ENCODE results near the gene LSM8. TPM values are rescaled to one million over a fixed set of nuclear protein-coding genes. Genes with fewer than 3 reads are reported as not detected.

The LSM8 gene
- total RNA-seq, 1 experiment from 2014 or later, result 48.2 TPM

DNA sequence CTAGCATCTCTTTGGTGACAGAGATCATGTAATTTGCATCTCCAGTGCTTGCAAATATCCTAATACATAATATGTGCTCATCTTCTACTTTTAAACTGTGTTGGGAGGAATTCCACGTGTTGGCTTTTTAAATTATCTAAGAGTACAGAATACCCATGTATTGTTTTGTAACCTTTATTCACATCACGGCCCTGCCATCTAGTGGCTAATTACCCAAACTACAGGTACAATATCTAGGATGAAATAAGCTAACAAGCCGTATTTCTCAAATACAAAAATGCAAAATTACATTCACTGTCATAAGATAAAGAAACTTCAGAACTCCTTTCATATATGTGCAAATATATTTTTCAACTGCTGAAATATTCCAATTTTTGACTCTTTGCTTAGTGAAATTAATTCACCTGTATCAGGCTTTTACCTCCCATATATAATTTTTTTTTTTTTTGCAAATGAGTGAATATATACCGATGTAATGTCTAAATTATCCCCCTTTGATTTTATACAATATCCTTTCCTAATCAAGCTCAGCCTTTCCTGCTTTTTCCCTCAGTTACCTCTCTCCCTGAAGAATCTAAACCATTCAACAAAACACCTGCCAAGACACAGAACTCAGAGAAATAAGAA is 30.3 kb upstream of the LSM8 start:
- peaks cover 17% of the 10 kb centered on the region for H3K36me3 Mint-ChIP-seq
- POLR2A ChIA-PET, result interaction anchor here (0.7 kb wide), 1 partner anchor 270 kb away, joined by 3 read pairs; no protein-coding TSS in a partner anchor
- peaks cover 25% of the 10 kb centered on the region for H3K9me3 Mint-ChIP-seq
- H3K27me3 Mint-ChIP-seq (ENCODE audit: low read depth), result no peaks in the 10 kb centered on the region; the same call in 1 of the 2 replicates
- ATAC-seq (no peak), DNase-seq (ENCODE audit: low spot score) (no peak)
- no peak overlapping the region for H3K4me3 Mint-ChIP-seq
- peaks cover 29% of the 10 kb centered on the region for H3K4me1 Mint-ChIP-seq
- H3K27ac Mint-ChIP-seq, result no peak overlapping the region
- TF ChIP-seq, protein P1, sequence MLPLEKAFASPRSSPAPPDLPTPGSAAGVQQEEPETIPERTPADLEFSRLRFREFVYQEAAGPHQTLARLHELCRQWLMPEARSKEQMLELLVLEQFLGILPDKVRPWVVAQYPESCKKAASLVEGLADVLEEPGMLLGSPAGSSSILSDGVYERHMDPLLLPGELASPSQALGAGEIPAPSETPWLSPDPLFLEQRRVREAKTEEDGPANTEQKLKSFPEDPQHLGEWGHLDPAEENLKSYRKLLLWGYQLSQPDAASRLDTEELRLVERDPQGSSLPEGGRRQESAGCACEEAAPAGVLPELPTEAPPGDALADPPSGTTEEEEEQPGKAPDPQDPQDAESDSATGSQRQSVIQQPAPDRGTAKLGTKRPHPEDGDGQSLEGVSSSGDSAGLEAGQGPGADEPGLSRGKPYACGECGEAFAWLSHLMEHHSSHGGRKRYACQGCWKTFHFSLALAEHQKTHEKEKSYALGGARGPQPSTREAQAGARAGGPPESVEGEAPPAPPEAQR (CRISPR knock-in tag; IDR thresholded peaks at IDR 0.05), result no peak
- TF ChIP-seq, protein P2, sequence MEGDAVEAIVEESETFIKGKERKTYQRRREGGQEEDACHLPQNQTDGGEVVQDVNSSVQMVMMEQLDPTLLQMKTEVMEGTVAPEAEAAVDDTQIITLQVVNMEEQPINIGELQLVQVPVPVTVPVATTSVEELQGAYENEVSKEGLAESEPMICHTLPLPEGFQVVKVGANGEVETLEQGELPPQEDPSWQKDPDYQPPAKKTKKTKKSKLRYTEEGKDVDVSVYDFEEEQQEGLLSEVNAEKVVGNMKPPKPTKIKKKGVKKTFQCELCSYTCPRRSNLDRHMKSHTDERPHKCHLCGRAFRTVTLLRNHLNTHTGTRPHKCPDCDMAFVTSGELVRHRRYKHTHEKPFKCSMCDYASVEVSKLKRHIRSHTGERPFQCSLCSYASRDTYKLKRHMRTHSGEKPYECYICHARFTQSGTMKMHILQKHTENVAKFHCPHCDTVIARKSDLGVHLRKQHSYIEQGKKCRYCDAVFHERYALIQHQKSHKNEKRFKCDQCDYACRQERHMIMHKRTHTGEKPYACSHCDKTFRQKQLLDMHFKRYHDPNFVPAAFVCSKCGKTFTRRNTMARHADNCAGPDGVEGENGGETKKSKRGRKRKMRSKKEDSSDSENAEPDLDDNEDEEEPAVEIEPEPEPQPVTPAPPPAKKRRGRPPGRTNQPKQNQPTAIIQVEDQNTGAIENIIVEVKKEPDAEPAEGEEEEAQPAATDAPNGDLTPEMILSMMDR (IDR thresholded peaks at IDR 0.05), result peak; percentile 64; the same call in 1 of the 2 replicates
- CTCF ChIA-PET, result interaction anchor here (0.6 to 3.5 kb wide), 22 partner anchors 13 to 695 kb away, joined by 3 to 27 read pairs (median 4); partner anchors contain the start of gene CTTNBP2

DNA sequence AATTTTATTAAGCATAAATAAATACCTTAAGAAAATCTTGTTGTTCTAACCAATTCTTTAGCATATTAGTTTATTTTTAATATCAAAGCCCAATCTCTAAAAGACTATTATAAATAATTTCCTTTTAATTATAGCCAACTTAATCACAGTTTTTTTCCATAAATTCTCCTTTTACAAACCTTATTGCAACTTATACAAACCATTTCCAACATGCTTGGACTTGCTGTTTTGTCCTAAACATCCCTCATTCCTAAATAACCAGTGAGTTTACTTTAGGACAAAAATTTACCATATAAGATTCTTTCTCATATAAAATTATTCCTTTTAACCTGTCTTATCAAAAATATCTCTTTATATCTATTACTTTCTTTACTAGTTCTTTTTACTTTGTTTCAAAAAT is 25.2 kb upstream of the LSM8 start:
- DNase-seq (ENCODE audit: low spot score) (no peak), ATAC-seq (no peak)
- Mint-ChIP-seq H3K4me1 (no peaks in the 10 kb centered on the region), H3K27ac (no peak overlapping the region), H3K27me3 (ENCODE audit: low read depth) (no peaks in the 10 kb centered on the region; the same call in 1 of the 2 replicates), H3K36me3 (peaks cover 46% of the 10 kb centered on the region), H3K9me3 (peaks cover 64% of the 10 kb centered on the region), H3K4me3 (no peak overlapping the region)
- no peak for TF ChIP-seq JUN (CRISPR knock-in tag; IDR thresholded peaks at IDR 0.05)
- TF ChIP-seq, protein P1 (CRISPR knock-in tag; IDR thresholded peaks at IDR 0.05), result no peak
- no peak for TF ChIP-seq NR1H2 (CRISPR knock-in tag; IDR thresholded peaks at IDR 0.05)
- TF ChIP-seq, protein P2 (IDR thresholded peaks at IDR 0.05), result no peak
- TF ChIP-seq FOXK1 (CRISPR knock-in tag; IDR thresholded peaks at IDR 0.05), result no peak
- TF ChIP-seq RELA (CRISPR knock-in tag; IDR thresholded peaks at IDR 0.05; ENCODE audit: borderline replicate concordance), result no peak
- no peak for TF ChIP-seq SP1 (CRISPR knock-in tag; conservative IDR thresholded peaks at IDR 0.05)
- no peak for TF ChIP-seq JAZF1 (CRISPR knock-in tag; IDR thresholded peaks at IDR 0.05)
- TF ChIP-seq, protein P3, sequence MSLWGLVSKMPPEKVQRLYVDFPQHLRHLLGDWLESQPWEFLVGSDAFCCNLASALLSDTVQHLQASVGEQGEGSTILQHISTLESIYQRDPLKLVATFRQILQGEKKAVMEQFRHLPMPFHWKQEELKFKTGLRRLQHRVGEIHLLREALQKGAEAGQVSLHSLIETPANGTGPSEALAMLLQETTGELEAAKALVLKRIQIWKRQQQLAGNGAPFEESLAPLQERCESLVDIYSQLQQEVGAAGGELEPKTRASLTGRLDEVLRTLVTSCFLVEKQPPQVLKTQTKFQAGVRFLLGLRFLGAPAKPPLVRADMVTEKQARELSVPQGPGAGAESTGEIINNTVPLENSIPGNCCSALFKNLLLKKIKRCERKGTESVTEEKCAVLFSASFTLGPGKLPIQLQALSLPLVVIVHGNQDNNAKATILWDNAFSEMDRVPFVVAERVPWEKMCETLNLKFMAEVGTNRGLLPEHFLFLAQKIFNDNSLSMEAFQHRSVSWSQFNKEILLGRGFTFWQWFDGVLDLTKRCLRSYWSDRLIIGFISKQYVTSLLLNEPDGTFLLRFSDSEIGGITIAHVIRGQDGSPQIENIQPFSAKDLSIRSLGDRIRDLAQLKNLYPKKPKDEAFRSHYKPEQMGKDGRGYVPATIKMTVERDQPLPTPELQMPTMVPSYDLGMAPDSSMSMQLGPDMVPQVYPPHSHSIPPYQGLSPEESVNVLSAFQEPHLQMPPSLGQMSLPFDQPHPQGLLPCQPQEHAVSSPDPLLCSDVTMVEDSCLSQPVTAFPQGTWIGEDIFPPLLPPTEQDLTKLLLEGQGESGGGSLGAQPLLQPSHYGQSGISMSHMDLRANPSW (CRISPR knock-in tag; conservative IDR thresholded peaks at IDR 0.05; ENCODE audit: low read depth), result no peak
- TF ChIP-seq, protein P4, sequence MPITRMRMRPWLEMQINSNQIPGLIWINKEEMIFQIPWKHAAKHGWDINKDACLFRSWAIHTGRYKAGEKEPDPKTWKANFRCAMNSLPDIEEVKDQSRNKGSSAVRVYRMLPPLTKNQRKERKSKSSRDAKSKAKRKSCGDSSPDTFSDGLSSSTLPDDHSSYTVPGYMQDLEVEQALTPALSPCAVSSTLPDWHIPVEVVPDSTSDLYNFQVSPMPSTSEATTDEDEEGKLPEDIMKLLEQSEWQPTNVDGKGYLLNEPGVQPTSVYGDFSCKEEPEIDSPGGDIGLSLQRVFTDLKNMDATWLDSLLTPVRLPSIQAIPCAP (CRISPR knock-in tag; IDR thresholded peaks at IDR 0.05), result no peak
- CTCF ChIA-PET, result no interaction called here
- POLR2A ChIA-PET, result no interaction called here
